Cardiac fibroblast (primary cell): Measurements from ENCODE around the gene GAA.

Source experiments
- DNase-seq, 2 donors: peaks; one replicate each; pipeline versions ENCODE4 v3.0.0 to v3.0.0-alpha.2; 2010; ENCODE audit warnings: low read depth in 2 of 2
- H3K4me3 ChIP-seq, 2 donors: replicated peaks in 1 of 2; 1 replicate in 1 of 2; 2 replicates in 1 of 2; pipeline ENCODE4 v1.5.1; 2011; ENCODE audit warnings: low read depth in 2 of 2, low read length in 2 of 2, mild to moderate bottlenecking in 2 of 2, moderate library complexity in 1 of 2
- CTCF ChIP-seq: IDR thresholded peaks from one replicate; pipeline ENCODE4 v1.5.1; 2011; ENCODE audit warnings: low read depth, mild to moderate bottlenecking, low read length, inconsistent platforms

GAA gene

GRCh38 chr17:80101011-80101945 lies at the start of gene GAA:
Gene GAA (plus strand): TSS chr17:80101581. CDS start chr17:80104587, 3,006 bp downstream.
- peak within 1 kb of the TSS; percentile 96 for H3K4me3 ChIP-seq
- TF ChIP-seq CTCF = peak; percentile 33
- peak; percentile 71 to 87 for DNase-seq

- no peak for TF ChIP-seq CTCF
- H3K4me3 ChIP-seq = no peak overlapping the region
- DNase-seq = no peak
Observed at GRCh38 chr17:80051681-80052080, 49.7 kb upstream of the GAA start.

- H3K4me3 ChIP-seq = no peak overlapping the region
- DNase-seq = no peak
- TF ChIP-seq CTCF = no peak
Observed at GRCh38 chr17:80053102-80053501, 48.3 kb upstream of the GAA start.

GRCh38 chr17:80055597-80055996 lies 45.8 kb upstream of the GAA start:
- no peak for DNase-seq
- no peak overlapping the region for H3K4me3 ChIP-seq
- no peak for TF ChIP-seq CTCF

- H3K4me3 ChIP-seq = no peak overlapping the region
- no peak for TF ChIP-seq CTCF
- DNase-seq = no peak
Observed at GRCh38 chr17:80058311-80058955, 42.9 kb upstream of the GAA start.

- no peak overlapping the region for H3K4me3 ChIP-seq
- no peak for TF ChIP-seq CTCF
- DNase-seq = no peak
Observed at GRCh38 chr17:80060644-80061043, 40.7 kb upstream of the GAA start.
